T-helper 1 cell treated with Interleukin-12 subunit alpha and Interleukin-12 subunit beta and Interleukin-4 antibody, amounts not matched to agents 30 μg/mL and 1 μg/mL, for 36 hours (primary cell): ENCODE data around the gene CDH5.
A peak's percentile ranks its signal among the peaks of the same experiment; 100 is the strongest.

ENCODE experiments used
- H3K27ac Mint-ChIP-seq: one replicate; pipeline ENCODE4 v1.8.0; 2021; ENCODE audit warnings: mild to moderate bottlenecking, mixed read lengths
- H3K27me3 Mint-ChIP-seq: one replicate; pipeline ENCODE4 v1.8.0; 2021; ENCODE audit warnings: low read depth, mixed read lengths
- H3K36me3 Mint-ChIP-seq: one replicate; pipeline ENCODE4 v1.8.0; 2021; ENCODE audit warnings: low read depth, mixed read lengths
- H3K4me1 Mint-ChIP-seq: one replicate; pipeline ENCODE4 v1.8.0; 2021; ENCODE audit warnings: low read depth, mixed read lengths
- H3K4me3 Mint-ChIP-seq: one replicate; pipeline ENCODE4 v1.8.0; 2021; ENCODE audit warnings: mild to moderate bottlenecking, moderate library complexity, mixed read lengths
- H3K9me3 Mint-ChIP-seq: one replicate; pipeline ENCODE4 v1.8.0; 2021; ENCODE audit warnings: mixed read lengths

The CDH5 gene

DNA sequence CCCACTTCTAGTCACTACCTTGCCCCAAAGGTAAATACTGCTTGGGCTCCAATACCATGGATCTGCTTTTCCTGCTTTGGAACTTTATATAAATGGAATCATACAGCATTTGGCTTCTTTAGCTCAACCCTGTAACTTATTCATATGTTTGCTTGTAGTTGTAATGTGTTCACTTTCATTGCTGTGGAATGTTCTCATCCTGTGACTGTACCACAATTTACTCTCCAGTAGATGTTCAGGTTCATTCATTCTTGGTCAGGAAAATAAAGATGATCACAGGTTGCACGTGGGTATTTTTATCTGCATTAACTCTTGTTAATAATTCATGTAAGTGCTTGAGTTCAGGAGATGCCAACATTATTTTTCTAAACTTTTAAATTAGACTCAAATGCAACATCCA lies 53.9 kb downstream of the CDH5 start:
- Mint-ChIP-seq H3K4me3 (no peak overlapping the region), H3K9me3 (no peaks in the 10 kb centered on the region), H3K36me3 (peaks cover 6% of the 10 kb centered on the region), H3K4me1 (peaks cover 26% of the 10 kb centered on the region), H3K27ac (no peak overlapping the region), H3K27me3 (peaks cover 48% of the 10 kb centered on the region)

DNA sequence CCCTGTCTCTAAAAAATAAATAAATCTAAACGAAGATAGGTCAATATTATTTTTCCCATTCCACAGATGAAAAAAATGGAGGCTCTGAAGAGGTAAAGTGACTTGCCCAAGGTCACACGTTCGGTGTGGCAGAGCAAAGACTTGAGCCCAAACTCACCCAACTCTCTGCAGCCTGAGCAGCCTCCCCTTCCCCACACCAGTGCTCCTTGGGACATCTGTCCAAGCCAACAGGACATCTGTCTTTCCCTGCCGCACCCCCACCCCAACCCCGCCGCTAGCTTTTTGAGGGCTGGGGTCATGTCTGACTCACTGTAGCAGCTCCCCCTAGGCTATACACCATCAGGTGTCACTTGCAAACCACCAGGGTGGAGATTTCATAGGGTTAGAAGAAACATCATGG lies 55.4 kb downstream of the CDH5 start:
- Mint-ChIP-seq H3K9me3 (no peaks in the 10 kb centered on the region), H3K4me3 (no peak overlapping the region), H3K27ac (no peak overlapping the region), H3K36me3 (peaks cover 1% of the 10 kb centered on the region), H3K27me3 (peaks cover 60% of the 10 kb centered on the region), H3K4me1 (peaks cover 18% of the 10 kb centered on the region)

DNA sequence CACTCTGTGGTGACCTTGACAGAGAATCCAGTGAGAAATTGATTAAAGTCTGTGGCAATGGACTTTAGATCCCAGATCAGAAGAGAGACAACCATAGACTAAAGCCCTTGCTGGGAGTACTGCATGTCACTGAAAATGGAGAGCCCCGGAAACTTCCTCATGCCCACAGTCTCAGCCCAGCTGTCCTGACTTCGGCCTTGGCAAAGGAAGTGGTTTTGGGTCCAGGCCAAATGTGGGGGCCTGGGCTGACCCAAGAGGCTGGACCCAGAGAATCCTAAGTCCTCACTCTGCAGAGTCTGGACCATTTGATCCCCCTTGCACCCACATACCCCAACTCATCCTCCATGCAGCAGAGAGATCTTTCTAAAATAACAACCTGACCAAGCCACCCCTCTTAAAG lies 55.9 kb downstream of the CDH5 start:
- Mint-ChIP-seq H3K27ac (no peak overlapping the region), H3K4me1 (peaks cover 13% of the 10 kb centered on the region), H3K9me3 (no peaks in the 10 kb centered on the region), H3K36me3 (no peaks in the 10 kb centered on the region), H3K4me3 (no peak overlapping the region), H3K27me3 (peaks cover 60% of the 10 kb centered on the region)

DNA sequence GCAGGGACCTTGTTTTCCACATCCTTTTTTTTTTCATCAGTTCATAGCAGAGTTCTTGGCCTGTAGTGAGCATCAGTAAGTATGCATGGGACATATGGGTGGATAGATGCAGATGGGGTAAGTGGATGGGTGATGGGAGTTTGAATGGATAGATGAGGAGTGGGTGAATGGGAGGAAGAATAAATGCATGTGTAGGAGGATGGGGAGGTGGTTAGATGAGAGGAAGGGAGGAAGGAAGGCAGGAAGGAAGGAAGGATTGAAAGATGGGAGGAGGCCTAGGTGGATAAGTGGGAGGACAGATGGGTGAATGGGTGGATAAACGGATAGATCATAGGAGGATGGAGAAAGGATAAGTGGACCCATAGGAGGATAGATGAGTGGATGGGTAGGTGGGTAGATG lies 56.7 kb downstream of the CDH5 start:
- H3K27me3 Mint-ChIP-seq = peaks cover 66% of the 10 kb centered on the region
- H3K27ac Mint-ChIP-seq = no peak overlapping the region
- peaks cover 6% of the 10 kb centered on the region for H3K4me1 Mint-ChIP-seq
- H3K36me3 Mint-ChIP-seq = no peaks in the 10 kb centered on the region
- no peaks in the 10 kb centered on the region for H3K9me3 Mint-ChIP-seq
- H3K4me3 Mint-ChIP-seq = no peak overlapping the region

DNA sequence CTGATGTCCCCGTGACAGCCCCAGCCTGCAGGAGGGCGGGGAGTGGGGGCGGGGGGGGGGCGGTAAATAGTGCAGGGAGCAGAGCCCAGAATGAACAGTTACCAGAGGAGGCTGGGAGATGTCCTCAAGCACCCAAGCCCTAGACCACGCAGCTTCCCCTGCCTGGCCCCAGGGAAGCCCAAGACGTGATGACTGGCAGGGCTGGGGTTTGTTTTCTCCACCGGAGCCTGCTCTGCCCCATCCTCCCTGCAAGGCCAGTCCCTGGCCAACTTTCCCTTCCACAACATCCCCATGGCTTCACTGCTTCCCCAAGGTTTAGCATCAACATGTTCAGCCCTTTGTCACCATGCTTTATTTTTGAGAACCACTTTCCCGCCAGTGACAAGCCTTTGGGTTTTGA lies 59.2 kb downstream of the CDH5 start:
- H3K36me3 Mint-ChIP-seq = no peaks in the 10 kb centered on the region
- H3K4me3 Mint-ChIP-seq = peak overlapping the region; percentile 18
- no peaks in the 10 kb centered on the region for H3K9me3 Mint-ChIP-seq

DNA sequence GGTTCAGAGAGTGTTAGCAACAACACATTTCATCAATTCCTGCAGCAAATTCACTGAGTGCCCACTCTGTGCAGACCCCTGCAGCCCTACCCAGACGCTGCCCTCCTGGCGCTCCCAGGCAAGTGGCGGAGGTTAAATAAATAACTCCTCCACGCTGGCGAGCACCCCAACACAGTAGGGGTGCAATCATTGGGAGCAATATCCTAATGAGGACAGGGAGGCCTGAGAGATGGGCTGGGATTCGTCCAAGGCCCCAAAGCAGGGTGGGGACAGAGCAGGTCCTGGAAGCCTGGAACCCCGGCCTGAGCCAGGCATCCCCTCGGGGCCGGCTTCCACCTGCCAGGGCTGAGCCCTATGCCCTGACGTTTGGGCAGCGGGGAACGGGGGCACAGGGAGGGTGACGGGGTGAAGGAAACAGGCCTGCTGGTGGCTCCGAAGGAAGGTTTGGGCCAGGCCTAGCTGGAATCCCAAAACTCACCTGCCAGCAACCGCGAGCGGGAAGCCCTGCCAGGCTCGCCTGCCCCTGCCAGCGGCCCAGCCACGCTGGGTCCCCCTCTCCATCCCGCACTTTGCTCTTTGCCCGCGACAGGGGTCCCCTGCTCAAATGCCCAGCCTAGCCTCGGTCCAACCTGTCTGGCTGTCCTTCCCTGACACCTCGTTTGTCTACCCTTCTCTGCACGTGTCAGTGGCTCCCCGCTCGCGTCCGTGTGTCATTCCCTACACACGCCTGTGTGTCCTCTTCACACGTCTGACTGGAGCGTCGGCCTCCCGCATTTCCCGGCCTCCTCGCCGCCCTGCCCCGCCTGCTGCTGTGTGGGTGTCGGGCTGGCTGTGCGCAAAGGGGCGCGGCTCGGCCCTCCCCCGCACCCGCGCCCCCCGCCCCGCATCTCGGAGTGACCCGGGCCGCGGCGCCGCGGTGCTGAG lies 59.9 kb downstream of the CDH5 start:
- Mint-ChIP-seq H3K4me3 (no peak overlapping the region), H3K9me3 (no peaks in the 10 kb centered on the region), H3K27me3 (peaks cover 85% of the 10 kb centered on the region), H3K4me1 (no peaks in the 10 kb centered on the region), H3K27ac (no peak overlapping the region), H3K36me3 (no peaks in the 10 kb centered on the region)

More for the DNA sequence above, 59.2 kb downstream of the CDH5 start:
- no peak overlapping the region for H3K27ac Mint-ChIP-seq
- no peaks in the 10 kb centered on the region for H3K4me1 Mint-ChIP-seq
- peaks cover 84% of the 10 kb centered on the region for H3K27me3 Mint-ChIP-seq

DNA sequence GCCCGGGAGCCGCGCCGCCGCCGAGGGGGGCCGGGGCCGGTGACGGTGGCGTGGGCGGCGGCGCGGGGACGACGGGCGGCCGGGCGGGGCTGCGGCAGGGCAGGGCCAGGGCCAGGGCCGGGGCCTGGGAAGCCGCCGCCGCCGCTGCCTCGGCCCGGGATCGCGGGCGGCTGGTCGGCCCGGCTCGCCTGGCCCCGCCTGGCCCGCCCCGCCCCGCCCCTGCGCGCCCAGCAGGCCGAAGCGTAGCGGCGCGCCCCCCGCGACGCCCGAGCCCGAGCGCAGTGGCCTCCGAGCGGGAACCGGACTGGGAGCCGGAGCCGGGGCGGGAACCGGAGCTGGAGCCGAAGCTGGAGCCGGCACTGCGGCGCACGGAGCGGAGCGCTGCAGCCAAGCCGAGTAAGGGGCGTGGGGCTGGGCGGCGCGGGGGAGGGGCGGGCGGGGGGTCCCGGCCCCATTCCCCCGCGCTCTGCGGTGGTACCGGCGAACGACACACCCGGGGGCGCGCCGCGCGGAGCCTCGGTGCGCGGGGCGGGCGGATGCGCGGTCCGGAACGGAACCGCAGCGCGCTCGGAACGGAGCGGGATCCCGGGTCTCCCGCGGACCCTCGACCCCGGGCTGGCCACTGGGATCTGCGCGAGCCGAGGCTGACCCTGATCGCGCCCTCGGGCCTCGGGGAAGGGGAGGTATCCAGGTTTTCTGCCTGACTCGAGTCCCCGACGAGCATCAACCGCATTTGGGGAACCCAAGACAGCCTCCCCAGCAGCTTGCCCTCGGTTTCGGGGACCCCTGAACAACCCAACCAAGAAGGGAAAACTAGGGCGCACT lies 60.8 kb downstream of the CDH5 start, which contains the start of gene BEAN1:
Gene BEAN1 (plus strand): TSS at position 260 of the 825 bp plus-strand sequence. CDS start 10,382 bp downstream, outside the sequence.
- Mint-ChIP-seq H3K27me3 (peaks cover 88% of the 10 kb centered on the region), H3K27ac (no peak within 1 kb of the TSS), H3K9me3 (no peaks in the 10 kb centered on the region), H3K4me3 (no peak within 1 kb of the TSS), H3K36me3 (no peaks in the 10 kb centered on the region), H3K4me1 (no peaks in the 10 kb centered on the region)

DNA sequence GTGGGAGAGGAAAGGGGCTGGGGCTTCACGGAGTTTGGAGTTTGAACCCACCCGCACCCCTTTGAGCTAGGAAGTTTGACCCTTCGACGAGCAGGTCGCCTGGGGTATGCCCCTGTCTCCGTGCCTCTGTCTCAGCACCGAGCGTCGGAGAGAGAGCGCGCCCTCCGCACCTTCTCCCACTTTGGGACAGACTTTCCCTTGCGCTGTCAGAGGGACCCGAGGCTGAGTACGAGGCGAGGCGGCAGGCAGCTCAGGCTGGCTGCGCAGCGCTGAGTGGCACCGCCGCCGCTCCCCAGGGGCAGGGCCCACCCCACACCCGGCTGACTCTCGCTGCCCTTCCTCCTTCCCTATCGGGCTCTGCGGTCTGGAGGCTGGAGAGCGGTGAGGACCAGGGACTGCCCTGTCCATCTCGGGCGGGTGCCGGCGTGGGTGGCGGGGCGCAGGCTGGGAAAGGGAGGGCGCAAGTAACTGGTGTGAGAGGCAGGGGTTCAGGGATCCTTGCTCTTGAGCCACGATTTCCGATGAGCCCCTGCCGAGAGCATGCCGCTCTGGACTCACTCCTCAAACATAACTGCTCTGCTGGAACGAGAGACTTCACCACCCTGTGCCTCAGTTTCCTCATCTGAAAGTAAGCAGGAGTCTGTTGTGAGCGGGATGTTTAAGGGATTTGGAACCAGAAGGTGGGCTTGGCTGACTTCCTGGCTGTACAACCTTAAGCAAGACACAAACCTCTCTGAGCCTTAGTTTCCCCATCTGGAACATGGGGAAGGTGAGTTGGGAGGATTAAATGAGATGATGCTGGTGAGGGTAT lies 61.6 kb downstream of the CDH5 start:
- Mint-ChIP-seq H3K27me3 (peaks cover 85% of the 10 kb centered on the region), H3K9me3 (no peaks in the 10 kb centered on the region), H3K4me1 (no peaks in the 10 kb centered on the region), H3K4me3 (no peak overlapping the region), H3K27ac (no peak overlapping the region), H3K36me3 (no peaks in the 10 kb centered on the region)

DNA sequence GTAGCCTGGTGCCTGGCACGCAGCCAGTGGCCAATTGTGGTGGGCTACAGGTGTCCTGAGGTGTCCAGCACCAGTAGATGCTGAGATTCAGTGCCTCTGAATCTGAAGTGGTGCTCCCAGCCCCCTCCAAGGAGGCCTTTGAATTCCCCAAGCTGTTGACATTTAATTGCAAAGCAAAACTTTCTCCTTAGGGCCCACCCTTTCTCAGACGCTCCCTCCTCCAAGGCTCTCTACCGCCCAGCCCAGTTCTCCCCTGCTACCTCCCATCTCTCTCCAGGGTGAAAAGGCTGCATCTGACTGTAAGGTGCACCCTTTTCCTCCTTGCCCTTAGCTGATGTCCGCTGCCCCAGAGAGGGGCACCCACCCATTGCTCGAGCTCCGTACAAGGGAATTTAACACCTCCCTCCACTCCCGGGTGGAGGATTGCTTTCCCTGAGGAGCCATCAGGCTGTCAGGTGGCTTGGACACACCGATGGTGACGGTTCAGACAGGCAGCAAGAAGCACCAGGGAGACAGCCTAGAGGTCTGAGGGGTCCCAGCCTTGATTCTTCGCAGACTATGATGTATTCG lies 62.3 kb downstream of the CDH5 start:
- H3K27me3 Mint-ChIP-seq = peaks cover 79% of the 10 kb centered on the region
- H3K27ac Mint-ChIP-seq = no peak overlapping the region
- H3K36me3 Mint-ChIP-seq = no peaks in the 10 kb centered on the region
- no peak overlapping the region for H3K4me3 Mint-ChIP-seq
- H3K4me1 Mint-ChIP-seq = no peaks in the 10 kb centered on the region
- H3K9me3 Mint-ChIP-seq = no peaks in the 10 kb centered on the region

DNA sequence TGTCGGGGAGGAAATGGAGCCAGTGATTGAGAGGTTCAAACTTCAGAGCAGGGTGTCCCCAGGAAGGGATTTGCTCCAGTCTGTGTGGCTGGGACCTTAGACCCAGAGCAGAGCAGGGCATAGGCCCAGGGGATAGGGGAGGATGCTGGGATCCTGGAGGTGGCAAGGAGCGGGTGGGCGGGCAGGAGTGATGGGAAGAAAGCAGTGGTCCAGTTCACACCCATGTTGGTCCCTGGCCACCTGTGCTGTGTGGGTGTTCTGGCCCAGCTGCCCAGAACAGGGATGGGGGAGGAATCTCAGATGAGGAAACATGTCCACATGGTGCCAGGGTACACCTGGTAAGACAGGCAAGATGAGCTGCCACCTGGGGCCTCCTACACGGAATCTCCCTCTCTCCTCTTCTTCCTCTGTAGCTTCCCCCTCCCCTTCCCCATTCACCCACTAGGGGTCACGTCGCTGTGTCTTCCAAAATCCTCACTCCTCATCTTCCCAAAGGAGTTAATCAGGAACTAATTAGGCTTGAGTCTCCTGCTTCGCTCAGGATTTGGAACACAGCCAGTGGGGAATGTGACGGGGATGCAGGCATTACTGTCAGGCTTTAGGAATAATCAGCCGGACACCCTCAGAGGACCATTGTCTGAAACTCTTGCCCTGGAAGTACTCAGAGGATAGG lies 62.9 kb downstream of the CDH5 start:
- Mint-ChIP-seq H3K9me3 (no peaks in the 10 kb centered on the region), H3K27me3 (peaks cover 72% of the 10 kb centered on the region), H3K4me3 (no peak overlapping the region), H3K36me3 (no peaks in the 10 kb centered on the region), H3K4me1 (no peaks in the 10 kb centered on the region), H3K27ac (no peak overlapping the region)

DNA sequence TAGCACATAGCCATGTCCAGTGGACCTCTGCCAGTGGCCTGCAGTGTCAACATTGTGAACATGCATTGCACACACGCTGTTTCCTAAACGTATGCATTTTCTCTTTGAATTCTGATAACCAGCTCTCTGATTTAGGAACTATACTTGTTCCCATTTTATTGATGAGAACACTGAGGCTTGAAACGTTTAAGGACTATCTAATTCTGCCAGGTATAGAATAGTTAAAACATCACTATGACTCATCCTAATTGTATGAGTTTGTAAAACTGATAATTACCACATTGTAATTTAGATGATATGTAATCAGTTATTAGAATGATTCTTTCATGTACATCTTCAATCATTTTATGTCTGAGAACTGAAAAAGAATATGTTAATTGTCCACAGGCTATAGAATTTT lies 63.7 kb downstream of the CDH5 start:
- no peak overlapping the region for H3K27ac Mint-ChIP-seq
- H3K4me3 Mint-ChIP-seq = no peak overlapping the region
- peaks cover 64% of the 10 kb centered on the region for H3K27me3 Mint-ChIP-seq

DNA sequence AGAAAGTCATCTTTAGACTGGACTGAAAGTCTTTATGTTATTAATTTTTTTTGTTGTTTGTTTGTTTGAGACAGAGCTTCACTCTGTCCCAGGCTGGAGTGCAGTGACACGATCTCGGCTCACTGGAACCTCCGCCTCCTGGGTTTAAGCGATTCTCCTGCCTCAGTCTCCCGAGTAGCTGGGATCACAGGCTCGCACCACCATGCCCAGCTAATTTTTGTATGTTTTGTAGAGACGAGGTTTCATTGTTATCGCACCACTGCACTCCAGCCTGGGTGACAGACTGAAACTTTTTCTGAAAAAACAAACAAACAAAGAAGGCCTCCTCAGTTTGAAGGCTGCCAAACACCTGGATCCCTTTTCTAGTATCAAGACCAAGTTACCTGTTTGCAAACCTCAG lies 65.3 kb downstream of the CDH5 start:
- H3K27ac Mint-ChIP-seq = no peak overlapping the region
- no peaks in the 10 kb centered on the region for H3K9me3 Mint-ChIP-seq
- H3K36me3 Mint-ChIP-seq = no peaks in the 10 kb centered on the region
- peaks cover 51% of the 10 kb centered on the region for H3K27me3 Mint-ChIP-seq
- H3K4me3 Mint-ChIP-seq = no peak overlapping the region
- no peaks in the 10 kb centered on the region for H3K4me1 Mint-ChIP-seq

More for the DNA sequence above, 63.7 kb downstream of the CDH5 start:
- Mint-ChIP-seq H3K36me3 (no peaks in the 10 kb centered on the region), H3K4me1 (no peaks in the 10 kb centered on the region), H3K9me3 (no peaks in the 10 kb centered on the region)

DNA sequence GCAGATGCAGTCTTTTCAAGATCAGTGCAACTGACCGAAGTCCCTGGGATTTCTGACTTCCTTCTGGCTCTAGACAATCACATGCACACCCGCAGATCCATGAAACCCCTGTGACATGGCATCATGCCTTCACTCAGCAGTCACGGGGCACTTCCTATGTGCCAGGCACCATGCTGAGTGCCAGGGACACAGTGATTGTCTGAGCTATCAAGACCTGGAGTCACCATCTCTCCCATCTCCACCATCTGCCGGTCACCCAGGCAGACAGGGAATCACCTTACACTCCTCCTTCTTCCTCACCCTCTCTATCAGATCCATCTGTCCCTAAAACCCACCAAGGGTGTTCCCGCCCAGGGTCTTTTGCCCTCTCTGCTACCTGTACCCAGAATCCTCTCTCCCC lies 65.9 kb downstream of the CDH5 start:
- Mint-ChIP-seq H3K27me3 (peaks cover 51% of the 10 kb centered on the region), H3K4me3 (no peak overlapping the region), H3K27ac (no peak overlapping the region), H3K36me3 (no peaks in the 10 kb centered on the region), H3K9me3 (no peaks in the 10 kb centered on the region), H3K4me1 (no peaks in the 10 kb centered on the region)
